DMS114 treated with DMSO at 0.1 percent for 48 hours (cell line): Measurements from ENCODE around the gene EDN2.

Experiments used
- DNase-seq: peaks from one replicate; lab custom pipeline; 2025; ENCODE audit not compliant: unreplicated experiment; lab: John Stamatoyannopoulos, UW

Gene EDN2

DNA sequence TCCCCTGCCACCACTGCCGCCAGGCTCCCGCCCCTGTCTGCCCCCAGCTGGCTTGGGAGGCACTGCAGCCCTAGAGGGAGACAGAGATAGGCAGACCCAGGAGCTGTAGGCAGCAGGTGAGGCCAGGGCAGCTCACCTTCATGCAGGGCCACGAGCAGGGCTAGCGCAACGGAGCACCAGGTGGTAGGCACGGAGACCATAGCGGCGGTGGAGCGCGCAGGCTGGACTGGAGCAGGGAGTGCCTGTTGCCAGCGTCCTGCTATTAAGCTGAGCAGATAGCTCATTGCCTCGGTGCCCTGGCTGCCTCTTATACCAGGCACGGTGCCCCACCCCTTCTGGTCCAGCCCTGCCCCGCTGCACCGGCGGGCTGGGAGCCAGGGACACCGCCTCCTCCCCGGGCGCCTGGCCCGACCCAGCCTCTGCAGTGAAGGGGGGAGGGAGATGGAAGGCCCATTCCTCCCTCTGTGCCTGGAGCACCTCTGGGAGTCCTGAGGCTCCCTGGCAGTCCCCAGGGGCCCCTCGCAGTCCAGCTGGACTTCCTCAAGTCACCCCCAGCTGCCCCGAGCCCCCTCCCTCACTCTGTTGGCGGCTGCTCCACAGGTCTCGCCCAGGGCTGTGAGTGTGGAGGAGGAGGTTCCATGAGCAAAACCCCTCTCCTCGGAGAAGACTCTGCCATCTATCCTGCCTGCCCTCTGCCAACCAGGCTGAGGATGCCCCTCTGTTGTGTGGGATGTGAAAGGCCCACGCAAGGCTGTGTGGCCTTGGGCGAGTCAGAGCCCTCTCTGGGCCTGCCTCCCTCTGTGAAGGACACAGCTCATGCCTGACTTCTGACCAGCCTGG lies at the start of gene EDN2:
Gene EDN2, minus strand, starts transcription at position 282 of the 840 bp plus-strand sequence. Its CDS starts 82 bp downstream, at position 200.
- DNase-seq: no peak

DNA sequence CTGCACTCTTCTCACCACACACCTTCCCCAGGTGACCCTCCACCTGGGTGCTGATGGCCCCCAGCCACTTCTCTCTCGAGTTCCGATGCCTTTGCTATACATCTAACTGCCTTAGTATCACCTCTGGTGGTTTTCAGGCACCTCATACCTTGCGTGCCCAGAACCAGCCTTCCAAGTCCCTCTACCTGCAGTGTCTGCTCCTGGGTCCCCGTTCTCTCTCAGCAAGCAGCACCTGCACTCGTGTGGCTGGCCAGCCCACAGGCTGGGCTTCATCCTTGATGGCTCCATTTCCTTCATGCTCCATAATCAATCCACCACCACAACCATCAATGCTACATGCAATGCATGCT lies 49.2 kb upstream of the EDN2 start:
- DNase-seq: no peak

DNA sequence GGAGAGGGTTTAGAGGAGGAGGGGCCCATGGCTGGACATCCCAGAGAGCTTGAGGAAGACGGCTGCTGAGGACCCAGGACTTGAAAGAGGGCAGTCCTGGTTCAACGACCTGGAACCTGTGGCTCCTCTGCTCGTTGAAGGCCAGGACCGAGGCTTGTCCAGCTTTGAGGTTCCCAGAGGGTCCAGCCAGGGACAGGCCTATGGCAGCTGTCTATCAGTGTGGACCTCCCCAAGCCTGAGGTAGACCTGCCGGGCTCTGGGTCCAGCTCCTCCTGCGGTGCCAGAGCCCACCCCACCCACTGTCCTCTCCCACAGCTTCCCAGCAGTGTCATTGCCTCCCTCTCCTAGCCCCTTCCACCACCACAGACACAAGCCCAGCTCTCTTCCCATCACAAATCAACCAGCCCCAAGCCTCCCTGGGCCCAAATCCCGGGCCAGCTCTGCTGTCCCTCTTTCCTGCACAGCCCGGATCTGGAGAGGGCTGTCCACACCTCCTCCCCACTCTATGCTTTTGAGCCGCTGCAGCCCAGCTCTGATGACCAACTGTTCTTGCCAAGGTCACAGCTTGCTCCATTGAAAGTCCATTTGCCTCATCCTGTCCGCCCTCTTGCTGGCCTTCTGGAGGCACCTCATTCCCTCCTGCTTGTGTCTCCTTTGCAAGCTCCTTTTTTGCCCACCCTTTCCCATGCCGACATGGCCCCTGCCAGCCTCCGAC lies 48.7 kb upstream of the EDN2 start:
- no peak for DNase-seq

DNA sequence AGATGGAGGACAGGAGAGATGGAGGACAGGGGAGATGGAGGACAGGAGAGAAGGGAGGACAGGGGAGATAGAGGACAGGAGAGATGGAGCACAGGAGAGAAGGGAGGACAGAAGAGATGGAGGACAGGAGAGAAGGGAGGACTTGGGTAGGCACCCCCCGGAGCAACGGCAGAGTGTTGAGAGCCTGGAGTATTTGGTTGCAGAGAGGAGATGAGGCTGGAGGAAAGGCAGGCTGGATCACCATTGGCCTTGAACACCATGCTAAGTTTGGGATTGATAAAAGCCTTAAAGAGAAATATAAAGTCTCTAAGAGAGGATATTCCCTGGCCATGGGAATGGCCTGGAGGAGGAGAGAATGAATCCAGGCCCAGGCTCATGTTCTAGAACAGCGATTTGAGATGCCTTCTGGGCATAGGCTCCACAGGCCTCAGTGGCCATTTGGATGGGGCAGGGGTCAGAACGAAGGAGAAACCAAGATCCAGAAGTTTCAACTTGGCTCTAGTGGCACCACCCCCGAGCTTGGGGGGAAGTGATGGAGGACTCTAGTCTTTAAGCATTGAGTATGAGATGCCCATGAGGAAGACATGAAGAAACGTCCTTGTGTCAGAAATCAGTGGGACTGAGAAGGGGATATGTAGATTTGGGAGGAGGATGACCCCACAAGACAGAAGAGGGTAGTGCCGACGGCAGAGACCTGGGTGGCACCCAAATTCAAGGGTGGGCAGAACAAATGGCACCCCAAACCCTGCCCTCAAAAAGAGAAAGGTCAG lies 47.9 kb upstream of the EDN2 start:
- no peak for DNase-seq

DNA sequence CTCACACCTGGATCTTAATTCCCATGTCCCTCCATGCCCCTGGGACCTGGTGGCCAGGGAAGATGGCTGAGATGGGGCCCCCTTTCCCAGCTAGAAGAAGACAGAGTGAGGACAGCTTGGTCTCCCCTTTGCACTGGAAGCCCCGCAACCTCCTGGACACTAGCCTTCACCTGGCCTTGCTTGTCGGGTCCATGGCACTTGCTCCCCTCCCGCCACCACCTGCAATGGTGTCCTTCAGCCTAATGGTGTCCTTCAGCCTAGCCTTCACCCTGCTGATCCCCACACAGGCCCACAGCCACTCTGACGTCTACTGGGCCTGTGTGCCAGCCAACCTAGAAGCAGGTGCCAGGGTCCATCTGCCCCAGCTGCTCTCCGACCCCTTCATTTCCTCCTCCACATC lies 45.9 kb upstream of the EDN2 start:
- no peak for DNase-seq

DNA sequence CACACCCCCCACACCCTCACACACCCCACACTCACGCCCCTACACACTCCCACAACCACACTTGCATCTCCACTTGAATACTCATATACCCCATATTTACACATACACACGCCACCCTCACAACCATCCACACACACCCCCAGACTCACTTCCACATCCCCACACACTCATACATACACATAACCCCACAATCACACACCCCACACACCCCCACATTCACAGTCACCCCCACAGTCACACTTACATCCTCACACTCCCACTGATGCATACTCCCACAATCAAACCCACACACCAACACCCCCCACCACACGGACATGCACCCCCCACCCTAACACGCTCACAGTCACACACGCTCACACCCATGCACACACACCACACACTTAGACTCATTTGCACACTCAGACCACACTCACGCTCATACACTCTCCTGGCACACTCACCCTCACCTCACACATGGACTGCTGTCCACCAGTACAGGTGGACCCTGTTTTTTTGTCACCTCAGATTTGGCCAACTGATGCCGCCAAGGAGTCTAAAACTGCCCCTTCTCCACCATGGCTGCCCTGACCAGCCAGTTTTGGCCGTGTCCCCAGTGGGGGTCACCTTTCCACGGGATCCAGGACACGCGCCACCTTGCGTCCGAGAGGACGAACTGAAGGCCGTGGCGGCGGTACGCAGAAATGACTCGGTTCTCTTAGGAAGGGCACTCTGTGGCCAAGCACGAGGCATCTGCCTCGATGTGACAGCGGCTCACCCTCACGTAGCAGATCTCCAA lies 45.3 kb upstream of the EDN2 start:
- DNase-seq: no peak

DNA sequence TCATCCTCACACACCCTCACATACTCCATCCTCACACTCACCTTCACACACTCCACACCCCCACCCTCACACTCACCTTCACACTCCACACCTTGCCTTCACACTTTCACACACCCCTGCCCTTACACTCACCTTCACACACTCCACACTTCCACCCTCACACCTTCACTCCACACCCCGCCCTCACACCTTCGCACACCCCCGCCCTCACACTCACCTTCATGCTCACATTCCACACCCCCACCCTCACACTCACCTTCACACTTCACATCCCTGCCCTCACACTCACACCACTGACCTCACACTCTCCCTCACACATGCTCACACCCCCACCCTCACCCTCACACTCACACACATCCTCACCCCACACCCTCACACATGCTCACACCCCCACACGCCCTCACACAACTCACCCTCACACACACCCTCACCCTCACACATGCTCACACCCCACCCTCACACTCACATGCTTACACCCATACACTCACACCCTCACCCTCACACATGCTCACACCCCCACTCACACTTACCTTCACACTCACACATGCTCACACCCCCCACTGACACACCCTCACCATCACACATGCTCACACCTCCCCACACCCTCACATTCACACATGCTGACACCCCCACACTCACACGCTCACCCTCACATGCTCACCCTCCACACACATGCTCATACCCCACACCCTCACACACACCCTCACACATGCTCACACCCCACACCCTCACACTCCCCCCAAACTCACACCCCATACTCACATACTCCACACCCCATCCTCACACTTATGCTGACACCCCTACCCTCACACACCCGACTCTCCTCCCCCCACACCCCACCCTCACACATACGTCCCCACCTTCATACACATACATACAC lies 44.5 kb upstream of the EDN2 start:
- DNase-seq: no peak

DNA sequence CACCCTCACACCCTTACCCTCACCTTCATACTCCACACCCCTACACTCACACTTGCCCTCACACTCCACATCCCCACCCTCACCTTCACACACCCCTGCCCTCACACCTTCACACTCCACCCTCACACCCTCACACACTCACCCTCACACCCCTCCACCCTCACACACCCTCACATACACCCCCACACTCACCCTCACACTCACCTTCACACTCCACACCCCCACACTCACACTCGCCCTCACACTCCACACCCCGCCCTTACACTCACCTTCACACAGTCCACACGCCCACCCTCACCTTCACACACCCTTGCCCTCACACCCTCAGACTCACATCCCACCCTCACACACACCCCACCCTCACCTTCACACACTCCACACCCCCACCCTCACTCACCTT lies 43.6 kb upstream of the EDN2 start:
- DNase-seq: no peak

DNA sequence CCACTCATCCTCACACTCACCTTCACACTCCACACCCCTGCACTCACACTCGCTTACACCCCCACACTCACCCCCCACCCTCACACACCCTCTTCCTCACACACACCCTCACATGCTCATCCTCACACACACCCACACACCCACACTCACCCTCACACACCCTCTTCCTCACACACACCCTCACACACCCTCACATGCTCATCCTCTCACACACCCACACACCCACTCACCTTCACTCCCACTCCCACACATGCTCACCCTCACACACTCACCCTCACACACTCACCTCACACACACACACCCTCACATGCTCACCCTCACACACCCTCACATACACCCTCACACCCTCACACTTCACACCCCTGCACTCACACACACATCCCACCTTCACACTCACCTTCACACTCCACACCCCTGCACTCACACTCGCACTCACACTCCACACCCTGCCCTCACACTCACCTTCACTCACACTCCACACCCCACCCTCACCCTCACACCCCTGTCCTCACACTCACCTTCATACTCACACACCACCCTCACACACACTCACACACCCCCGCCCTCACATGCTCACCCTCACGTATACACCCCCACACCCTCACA lies 42.6 kb upstream of the EDN2 start:
- no peak for DNase-seq

DNA sequence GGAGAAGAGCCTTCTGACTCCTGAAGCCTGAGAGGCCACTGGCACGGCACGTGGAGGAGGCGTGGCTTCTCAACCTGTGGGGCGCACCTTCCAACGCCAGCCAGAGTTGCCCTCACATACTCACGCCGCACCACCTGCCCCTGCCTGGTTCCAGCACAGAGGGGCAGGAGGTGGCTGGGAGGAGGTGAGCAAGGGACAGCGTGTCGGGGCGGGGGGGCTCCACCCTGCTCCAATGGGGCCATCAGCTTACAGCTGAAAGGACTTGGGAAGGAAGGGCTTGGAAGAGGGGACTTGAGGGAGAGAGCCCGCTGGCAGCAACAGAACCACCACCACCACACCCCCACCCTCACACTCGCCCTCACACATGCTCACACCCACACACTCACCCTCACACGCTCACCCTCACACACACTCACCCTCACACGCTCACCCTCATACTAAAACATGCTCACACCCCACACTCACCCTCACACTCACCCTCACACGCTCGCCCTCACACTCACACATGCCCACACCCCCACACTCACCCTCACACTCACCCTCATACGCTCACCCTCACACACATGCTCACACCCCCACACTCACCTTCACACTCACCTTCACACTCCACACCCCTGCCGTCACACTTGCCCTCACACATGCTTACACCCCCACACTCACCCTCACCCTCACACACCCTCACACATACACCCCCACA lies 41.6 kb upstream of the EDN2 start:
- no peak for DNase-seq

DNA sequence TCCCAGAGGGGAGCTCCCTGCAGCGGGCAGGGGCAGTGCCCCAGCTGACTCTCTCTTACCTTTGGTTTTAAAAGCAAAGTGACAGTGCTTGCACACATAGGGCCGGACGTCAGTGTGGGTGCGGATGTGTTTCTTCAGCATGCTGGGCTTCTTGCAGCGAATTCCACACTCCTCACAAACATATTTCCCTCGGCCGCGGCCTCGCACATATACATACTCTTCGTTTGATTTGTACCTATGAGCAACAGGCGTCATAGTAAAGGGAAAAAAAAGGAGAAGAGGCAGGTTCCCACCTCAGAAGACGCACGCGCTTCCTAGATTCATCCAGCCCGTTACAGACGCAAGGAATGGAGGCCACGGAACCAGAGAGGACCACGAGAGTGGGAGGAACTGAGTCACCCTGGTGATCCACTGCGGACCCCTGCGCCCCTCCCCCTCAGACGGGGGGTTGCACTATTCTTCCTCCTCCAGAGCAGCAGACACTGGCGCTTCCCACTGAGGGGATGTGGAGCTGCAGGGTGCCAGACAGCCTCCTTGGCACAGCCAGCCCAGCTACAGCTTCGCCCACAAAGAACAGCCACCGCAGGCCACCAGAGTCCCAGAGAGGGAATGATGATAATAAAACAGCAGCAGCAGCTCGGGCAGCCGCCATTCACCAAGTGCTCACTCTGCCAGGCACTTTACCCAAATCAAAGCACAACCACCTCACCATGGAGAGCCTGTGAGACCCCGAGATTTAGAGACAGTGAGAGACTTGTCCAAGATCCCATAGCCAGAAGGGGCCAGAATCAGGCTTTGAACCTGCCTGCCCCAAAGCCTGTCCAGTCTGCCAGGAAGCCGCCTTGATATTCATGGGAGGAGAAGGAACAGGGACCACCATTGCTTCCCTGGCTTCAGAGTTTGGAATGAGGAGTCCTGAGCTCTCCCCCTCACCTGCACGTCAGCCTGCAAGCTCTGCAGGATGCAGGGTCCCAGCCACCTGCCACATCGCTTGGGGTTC lies 40.5 kb upstream of the EDN2 start:
- DNase-seq: no peak

DNA sequence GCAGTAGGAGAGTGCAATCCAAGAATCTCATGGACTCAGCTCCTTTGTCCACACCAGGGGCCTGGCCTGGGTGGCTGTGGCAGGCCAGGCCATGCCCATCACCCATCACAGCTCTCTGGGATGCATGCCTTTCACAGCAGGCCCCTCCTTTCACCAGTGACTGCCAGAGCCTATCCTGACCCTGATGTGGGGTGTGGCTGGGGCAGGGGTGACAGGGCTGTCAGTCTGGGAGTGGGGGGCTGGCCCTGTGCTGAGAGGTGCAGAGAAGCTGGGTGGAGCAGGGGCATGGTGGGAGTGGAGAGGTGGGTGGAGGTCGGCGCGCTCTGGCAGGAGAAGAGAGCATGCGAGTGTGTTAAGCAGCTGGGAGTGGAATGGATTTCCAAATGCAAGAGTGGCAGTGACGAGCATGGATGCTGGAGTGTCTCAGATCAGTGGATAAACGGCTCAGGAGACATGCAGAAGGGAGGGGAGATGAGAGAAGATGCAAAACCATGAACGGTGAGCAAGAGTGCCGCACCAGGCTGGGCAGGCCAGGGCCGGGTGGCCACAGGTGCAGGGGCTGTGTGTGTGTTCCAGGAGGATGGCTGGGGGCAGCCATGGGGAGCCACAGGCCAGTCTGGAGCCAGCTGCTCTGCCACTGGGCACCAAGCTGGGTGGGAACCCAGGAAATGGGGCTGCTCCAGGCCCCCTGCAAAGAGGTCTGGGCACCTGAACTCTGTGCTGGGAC lies 39.6 kb upstream of the EDN2 start:
- DNase-seq: no peak

DNA sequence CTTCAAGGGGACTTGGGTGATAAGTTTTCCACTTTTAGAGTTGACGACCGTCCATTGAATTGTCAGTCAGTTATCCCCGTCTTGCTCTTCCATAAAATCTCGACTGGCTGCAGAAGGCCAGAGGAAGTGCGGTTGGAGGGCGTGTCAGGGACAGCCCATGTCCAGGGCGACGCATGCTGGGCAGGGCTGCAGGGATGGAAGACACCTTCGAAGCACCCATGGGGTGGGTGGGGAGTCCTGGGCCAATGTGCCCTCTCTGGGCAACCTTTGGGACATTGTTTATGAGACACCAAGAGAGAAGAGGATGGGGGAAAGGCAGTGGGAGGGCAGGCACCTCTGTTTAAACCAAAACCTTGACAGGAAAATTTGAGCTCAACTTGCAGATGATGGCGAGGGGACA lies 38.6 kb upstream of the EDN2 start:
- no peak for DNase-seq

DNA sequence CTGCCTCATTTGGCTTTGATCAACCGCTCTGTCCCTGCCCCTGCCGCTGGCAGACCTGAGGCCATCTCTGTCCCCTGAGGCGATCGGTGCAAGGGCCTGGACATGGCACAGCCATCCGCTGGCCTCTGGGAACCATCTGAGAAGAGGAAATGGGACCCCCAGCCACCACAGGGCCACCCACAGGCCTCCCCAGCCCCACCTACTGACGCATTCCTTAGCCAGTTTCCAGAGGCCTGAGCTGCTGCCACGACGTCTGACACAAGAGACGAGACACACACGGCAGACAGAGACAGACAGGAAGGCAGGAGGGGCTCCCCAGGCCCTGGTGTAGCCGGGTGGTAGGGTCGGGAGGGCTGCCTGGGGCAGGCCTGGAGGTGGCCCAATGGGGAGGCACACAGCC lies 37.3 kb upstream of the EDN2 start:
- no peak for DNase-seq

DNA sequence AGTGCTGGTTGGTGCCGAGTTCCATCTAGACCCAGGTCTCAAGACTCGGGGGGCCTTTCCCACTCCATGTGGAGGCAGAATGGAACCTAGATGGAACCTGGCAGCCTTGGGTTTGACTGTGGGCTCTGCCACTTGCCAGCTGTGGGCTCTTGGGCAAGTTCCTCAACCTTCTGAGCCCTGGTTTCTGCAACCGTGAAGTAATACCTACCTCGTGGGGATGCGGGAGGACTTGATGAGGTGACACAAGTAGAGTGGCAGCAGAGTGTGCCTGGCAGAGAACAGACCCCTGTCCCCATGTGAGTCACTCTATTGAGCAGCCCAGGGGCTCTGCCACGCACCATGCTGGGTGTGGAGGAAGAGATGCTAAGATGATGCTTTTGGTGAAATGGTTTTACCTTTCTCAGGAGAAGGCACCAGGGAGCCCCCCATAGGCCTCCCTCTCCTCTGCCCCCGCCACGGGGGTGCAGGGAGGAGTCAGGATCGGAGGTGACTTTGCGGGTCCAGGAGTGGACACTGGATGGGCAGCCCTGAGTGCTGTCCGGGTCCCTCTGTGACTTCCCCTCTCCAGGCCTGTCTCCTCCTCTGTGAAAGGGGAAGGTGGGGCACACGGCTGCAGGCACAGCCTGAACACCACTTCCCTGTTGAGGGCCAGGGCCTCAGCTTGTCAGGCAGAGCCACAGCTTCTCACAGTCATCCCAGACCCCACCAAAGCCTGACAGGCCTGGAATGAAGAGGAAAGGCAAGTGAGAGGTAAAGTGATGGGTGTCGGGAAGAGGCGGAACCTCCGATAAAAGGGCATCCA lies 36.7 kb upstream of the EDN2 start:
- DNase-seq: no peak

DNA sequence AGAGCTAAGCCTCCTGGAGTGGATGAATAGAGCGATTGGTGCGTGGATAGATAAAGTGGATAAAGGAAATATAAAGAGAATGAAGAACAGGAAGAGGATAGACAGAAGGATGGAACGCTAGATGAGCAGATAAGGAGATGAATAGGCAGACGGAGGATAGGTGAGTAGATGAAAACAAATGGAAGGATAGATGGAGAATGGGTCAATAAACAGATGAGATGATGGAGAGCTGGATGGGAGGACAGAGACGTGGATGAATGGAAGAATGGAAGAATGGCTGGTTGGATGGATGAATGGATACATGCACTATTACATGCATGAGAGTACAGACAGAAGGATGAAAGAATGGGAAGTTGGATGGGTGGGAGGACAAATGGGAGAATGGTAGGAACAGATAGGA lies 35.2 kb upstream of the EDN2 start:
- no peak for DNase-seq
